Fibroblast of skin of abdomen (primary cell): ENCODE data around the gene PIK3CD.
"Not testable (repeated sequence)": the region's sequence is repeated elsewhere in the genome, so short reads cannot be mapped to it uniquely, and the experiment has no call there.

Experiments
- DNase-seq: peaks from one replicate; pipeline ENCODE4 v3.0.0-alpha.2; 2013

PIK3CD gene

GRCh38 chr1:9624081-9624480 is 27.4 kb upstream of the PIK3CD start:
- no peak for DNase-seq

GRCh38 chr1:9625030-9625429 is 26.5 kb upstream of the PIK3CD start:
- not testable (repeated sequence) for DNase-seq

- no peak for DNase-seq
Observed at GRCh38 chr1:9626201-9626608, 25.3 kb upstream of the PIK3CD start.

- DNase-seq = no peak
Observed at GRCh38 chr1:9628541-9629444, 22.7 kb upstream of the PIK3CD start.

GRCh38 chr1:9629445-9630201 is 21.9 kb upstream of the PIK3CD start:
- no peak for DNase-seq

GRCh38 chr1:9630331-9631111 is 21.0 kb upstream of the PIK3CD start:
- no peak for DNase-seq

GRCh38 chr1:9631613-9632012 is 19.9 kb upstream of the PIK3CD start:
- no peak for DNase-seq

- DNase-seq = no peak
Observed at GRCh38 chr1:9633493-9633892, 18.0 kb upstream of the PIK3CD start.

- DNase-seq = no peak
Observed at GRCh38 chr1:9634582-9634981, 16.9 kb upstream of the PIK3CD start.

GRCh38 chr1:9639227-9639626 is 12.3 kb upstream of the PIK3CD start:
- no peak for DNase-seq

- DNase-seq = no peak
Observed at GRCh38 chr1:9643351-9644256, 7.9 kb upstream of the PIK3CD start.

- DNase-seq = no peak
Observed at GRCh38 chr1:9646037-9646436, 5.5 kb upstream of the PIK3CD start.

GRCh38 chr1:9648171-9648570 is 3.4 kb upstream of the PIK3CD start:
- DNase-seq = no peak

GRCh38 chr1:9649769-9650168 is 1.8 kb upstream of the PIK3CD start:
- no peak for DNase-seq

GRCh38 chr1:9651220-9651564 is 339 bp upstream of the PIK3CD start:
- no peak for DNase-seq

GRCh38 chr1:9652379-9653209 is 1.1 kb downstream of the PIK3CD start:
- DNase-seq = peak; percentile 28

- no peak for DNase-seq
Observed at GRCh38 chr1:9653210-9653490, 1.6 kb downstream of the PIK3CD start.

- DNase-seq = no peak
Observed at GRCh38 chr1:9653491-9654050, 2.0 kb downstream of the PIK3CD start.

- DNase-seq = no peak
Observed at GRCh38 chr1:9654051-9654833, 2.7 kb downstream of the PIK3CD start.
